ENCODE measurements around the gene ARHGEF40.

The ARHGEF40 gene

DNA sequence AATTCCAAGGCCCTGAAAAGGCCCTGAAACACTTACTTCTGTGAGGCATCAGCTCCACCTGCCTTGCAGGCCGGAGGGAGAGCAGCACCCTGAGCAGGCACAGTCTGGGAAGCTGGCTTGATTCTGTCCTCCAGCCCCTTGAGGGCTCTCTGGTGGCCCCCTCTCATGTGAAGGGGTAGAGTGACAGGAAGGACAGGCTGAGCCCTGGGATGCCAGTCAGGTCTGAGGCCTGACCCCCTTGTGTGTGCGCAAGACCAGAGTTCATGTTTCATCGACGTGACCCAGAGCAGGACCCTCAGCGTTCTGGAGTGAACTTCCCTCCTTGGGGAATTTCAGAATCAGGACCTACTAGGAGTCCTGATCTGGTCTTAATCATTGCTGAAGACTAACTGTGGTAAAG is 11.2 kb upstream of the ARHGEF40 start:
- no peak for DNase-seq

- peak in 12 of 51 donors; percentile 4 to 34 (median 14) for DNase-seq
Observed at GRCh38 chr14:21059842-21060613, 10.1 kb upstream of the ARHGEF40 start.

DNA sequence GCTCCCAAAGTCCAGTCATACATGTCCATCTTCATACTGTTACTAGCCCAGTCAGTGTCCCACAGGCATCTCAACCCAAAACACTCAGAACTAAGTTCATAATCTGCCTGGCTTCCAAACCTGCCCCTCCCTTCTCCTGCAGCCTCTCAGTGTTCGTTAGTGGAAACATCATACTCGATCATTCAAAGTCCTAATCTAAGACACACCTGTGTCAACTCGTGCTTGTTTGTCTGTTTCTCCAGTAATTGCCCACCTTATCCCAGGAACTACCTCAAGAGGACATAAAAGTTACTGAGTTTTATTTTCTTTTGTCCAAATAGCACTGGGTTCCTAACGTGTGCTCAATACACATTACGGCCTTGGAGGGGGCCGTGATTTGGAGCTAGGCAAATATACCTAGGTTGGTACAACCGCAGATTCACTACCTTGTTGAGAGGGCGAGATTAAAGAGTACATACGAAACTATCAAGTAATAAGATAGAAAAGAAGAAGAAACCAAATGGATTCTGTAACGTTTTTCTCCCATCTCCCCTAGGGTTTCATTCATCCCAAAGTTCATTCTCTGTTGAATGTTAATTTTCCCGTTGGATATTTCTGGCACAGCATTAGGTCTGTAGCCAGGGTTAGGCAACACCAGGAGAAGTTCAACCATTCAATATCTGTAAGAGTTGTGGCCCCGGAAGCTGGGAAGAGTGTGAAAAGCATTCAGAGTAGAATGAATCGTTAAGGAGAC is 9.3 kb upstream of the ARHGEF40 start:
- no peak for DNase-seq

GRCh38 chr14:21061347-21061668 is 8.8 kb upstream of the ARHGEF40 start:
- no peak for DNase-seq

DNA sequence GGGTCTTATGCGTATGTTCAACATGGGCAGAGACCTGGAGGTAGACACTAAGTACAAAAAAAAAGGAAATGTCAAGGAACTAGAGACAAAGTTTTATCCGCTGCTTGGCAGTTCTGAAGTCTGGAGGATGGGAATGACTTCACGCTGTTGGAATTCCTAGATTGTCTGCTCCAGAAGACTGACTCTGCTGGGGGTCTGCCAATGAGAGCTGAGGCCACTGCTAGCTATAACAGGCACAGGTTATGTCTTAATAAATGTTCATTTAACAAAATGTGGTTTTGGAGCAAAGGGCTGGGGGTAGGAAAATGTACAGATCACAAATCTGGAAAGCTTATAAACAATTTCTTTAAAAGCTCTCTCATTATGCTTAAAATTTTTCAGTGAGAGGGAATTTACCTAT is 6.6 kb upstream of the ARHGEF40 start:
- DNase-seq = no peak

DNA sequence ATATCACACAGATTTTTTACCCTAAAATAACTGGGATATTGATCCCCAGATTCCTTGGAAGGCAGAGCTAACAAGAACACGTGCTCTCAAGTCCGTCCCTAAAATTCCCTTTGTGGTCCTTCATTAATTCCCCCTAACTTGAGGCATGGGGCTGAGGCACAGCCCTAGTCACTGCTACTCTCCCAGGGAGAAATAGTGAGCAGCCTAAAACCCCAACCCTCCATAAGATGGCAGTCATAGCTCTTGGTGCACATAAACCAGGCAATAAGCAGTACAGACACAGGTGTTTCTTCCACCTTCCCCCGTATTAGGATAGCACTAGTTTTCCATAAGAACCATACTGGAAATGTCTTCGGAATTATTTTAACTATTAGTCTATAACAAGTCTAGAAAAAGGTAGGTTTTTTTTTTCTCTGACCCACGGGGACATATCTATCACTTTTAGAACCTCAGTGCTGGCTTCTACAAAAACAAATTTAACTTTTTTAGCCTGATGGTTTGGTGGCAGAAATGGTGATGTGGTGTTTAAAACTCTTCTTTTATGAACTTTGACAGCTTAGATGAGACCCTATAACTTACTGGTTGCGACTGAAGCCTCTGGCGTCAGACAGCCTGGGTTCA is 3.1 kb upstream of the ARHGEF40 start:
- DNase-seq = no peak

DNA sequence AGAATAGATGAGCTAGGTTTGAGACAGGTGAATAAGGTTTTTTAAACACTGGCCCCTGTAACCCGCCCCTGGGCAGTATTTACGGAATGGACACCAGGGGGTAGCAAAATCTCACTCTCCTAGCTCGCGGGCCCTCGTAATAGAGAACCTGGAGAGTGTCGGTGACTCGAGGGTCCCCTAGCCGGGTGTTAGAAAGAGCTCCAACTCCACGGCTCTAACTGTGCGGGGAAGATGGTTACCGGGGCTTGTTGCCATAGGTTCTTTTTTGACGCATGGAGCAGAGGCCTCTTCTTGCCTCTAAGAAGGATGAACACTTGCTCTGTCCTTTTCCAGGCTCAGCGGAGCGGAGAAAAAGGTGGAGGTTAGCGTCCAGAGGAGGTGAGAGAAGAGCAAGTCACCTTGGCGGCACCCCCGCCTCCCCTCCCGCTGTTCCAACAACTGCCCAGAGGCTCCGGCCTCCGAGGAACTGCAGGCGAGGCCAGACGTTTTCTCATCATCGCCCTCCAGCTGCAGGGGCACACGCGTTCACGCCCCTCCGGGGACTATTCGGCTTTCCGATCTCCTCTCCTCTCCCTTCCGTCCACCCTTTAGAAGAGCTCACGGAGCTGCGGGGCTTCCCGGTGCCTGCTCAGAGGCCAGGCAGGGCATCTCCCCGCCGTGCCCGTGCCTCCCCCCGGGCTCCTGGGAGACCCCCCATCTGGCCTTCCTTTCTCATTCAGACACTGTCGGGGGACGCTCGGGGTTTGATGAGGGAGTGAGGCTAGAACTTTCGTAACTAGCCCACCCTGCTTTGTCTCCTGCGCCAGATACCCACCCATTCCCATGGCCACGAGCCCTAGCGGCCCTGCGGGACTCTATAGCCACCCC is 1.4 kb upstream of the ARHGEF40 start:
- peak in 42 of 51 donors; percentile 3 to 67 (median 46) for DNase-seq

DNA sequence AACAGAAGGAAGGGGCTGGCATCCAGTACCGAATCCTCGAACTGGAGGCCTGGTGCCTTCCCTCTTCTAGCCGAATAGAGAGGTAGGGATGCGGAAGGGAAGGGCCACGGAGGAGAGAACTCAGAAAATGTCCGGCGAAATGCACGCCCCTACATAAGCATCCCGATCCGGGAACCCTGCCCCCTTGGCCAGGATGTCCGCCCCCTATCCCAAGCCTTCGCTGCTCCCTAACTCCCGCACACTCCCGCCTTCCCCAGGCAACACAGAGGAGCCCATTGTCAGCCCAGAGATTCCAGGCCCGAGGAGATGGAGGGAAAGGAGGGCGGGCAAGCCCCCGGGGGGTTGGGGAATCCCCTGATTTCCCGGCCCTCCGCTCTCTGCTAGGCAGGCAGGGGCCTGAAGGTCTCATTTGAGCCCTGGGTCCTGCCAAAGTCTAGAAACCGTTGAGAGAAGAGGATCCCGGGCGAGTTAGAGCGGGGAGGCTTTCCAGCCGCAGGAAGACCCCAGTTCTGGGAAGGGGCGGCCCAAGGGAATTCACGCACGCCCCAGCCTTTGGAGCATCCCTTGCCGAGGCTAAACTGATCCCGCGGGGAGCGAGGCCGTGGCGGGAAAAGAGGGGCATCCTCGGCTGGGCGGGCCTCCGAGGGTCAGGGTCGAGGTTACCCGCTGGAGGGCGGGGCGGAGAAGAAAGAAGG is 569 bp upstream of the ARHGEF40 start:
- peak in 48 of 51 donors; percentile 21 to 90 (median 60) for DNase-seq

DNA sequence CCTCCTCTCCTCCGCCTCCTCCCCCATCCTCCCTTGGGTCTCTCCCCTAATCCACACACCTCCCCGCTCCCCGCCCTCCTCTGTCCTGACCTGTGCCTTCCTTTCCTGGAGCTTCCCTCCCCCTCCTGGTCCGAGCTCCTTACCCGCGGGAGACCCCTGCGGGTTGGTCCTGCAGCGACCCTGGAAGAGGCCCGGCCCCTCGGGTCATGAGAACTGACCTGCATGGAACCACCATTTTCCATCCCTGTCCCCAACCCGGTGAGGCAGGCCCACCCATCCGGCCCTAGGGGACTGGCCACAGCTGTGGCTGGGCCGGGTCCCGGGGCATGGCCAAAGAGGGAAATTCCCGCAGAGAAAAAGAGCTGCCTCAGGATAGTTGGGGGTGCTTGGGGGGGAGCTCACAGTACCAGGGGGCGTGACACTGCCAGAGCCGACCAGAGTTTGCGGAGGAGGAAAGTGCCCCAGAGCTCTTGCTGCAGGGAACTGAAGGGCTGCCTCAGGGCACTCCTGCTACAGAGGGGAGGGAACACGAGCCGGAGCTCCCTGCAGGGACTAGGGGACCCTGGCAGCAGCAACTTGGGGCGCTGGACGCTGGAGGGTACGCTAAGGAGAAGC is 613 bp downstream of the ARHGEF40 start:
- DNase-seq = peak in 35 of 51 donors; percentile 35 to 78 (median 62)

DNA sequence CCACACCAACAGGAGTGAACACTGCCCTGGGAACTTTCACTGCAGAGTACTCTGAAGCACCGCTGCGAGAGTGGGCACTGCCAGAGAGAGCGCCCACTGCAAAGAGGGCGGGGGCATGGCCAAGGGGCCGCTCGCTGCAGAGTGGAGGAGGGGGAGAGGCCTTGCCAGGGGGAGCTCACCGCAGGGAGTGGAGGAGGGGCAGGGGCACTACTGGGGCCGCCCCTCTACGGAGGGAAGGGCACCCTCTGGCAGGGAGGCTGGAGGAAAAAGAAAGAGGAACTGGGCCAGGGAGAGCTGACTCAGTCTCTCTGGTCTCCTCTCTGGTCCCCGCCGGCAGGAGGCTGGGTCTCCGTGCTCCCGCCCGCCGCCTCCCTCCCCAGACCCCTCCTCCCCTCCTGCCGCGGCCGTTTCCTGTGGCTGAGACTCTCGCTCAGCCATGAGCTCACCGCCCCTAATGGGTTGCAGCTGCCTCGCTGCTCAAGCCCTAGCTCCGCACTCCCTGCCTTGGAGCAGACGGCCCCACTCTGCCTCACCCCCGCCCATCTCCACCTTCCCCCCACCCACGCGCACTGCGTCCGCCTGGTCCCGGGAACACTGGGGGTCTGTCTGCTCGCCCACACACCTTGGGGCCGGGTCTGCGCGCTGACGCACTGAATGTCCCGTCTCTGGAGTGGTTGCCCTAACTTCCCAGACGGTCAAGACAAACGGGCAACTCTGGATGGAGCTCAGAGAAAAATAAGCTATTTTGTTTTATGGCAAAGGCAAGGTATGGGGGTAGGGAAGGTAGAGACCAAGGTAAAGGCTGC is 1.3 kb downstream of the ARHGEF40 start:
- DNase-seq = peak in 50 of 51 donors; percentile 28 to 88 (median 70)

- peak in 6 of 51 donors; percentile 5 to 33 (median 20) for DNase-seq
Observed at GRCh38 chr14:21072031-21072473, 1.9 kb downstream of the ARHGEF40 start.

DNA sequence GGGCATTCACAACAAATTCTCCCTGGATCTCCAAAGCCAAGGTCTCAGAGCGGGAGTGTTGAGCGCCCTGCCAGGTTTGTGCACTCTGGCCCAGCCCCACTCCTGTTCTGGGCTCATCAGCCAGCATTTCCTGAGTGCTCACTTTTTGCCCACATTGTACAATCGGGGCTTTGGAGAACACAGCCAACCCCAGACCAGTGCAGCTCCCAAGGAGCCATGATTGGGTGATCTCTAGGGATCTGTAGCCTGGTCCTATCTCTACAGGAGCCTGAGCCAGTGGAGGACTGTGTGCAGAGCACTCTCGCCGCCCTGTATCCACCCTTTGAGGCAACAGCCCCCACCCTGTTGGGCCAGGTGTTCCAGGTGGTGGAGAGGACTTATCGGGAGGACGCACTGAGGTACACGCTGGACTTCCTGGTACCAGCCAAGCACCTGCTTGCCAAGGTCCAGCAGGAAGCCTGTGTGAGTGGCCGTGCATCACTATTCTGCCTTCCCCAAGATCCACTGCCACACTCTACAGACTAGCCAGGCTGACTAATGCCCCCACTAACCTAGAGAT is 2.8 kb downstream of the ARHGEF40 start:
- no peak for DNase-seq

GRCh38 chr14:21073921-21074320 is 3.8 kb downstream of the ARHGEF40 start:
- no peak for DNase-seq

DNA sequence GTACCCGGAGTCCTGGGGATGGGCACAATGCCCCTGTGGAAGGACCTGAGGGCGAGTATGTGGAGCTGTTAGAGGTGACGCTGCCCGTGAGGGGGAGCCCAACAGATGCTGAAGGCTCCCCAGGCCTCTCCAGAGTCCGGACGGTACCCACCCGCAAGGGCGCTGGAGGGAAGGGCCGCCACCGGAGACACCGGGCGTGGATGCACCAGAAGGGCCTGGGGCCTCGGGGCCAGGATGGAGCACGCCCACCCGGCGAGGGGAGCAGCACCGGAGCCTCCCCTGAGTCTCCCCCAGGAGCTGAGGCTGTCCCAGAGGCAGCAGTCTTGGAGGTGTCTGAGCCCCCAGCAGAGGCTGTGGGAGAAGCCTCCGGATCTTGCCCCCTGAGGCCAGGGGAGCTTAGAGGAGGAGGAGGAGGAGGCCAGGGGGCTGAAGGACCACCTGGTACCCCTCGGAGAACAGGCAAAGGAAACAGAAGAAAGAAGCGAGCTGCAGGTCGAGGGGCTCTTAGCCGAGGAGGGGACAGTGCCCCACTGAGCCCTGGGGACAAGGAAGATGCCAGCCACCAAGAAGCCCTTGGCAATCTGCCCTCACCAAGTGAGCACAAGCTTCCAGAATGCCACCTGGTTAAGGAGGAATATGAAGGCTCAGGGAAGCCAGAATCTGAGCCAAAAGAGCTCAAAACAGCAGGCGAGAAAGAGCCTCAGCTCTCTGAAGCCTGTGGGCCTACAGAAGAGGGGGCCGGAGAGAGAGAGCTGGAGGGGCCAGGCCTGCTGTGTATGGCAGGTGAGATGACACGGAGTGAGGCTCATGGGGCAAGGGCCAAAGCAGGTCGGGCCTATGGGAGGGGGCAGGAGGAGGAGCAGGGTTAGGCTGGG is 4.5 kb downstream of the ARHGEF40 start:
- no peak for DNase-seq

GRCh38 chr14:21075719-21076437 is 5.8 kb downstream of the ARHGEF40 start:
- no peak for DNase-seq

DNA sequence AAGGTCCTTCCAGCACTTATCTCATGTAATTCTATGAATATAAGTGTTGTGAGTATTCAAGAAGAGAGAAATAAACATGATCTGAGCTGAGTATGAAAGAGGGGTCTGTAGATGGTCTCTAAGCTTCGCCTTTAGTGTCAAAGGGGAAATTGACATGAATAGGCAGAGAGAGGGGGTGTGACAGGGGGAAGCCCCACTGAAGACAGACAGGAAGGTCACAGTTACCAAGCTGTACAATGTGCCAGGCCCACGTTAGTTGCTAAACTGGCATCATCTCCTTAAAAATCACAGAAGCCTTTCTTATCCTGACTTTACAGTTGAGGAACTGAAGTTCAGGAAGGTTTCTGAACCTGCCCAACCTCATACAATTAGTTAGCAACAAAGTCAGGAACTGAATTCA is 7.6 kb downstream of the ARHGEF40 start:
- no peak for DNase-seq

DNA sequence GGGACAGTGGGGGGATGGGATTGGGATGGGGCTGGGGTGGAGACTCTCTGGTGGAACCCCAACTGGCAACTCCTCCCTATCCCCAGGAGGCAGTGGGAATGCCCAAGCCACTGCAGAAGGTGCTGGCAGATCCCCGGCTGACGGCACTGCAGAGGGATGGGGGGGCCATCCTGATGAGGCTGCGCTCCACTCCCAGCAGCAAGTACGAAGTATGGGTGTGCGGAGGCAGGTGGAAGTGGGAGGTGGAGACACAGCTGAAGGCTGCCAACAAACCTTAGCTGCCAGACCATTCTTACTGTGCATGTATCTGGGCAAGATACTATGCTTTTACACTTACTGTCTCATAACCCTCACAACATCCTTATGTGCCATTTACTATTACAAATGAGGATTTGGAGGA is 8.2 kb downstream of the ARHGEF40 start:
- peak in 1 of 51 donors; percentile 53 for DNase-seq
